HG02610 (cell line): ENCODE results near the gene SLC38A8.

Experiments used
- ATAC-seq: cut with Tn5 transposase; IDR thresholded peaks from one replicate; pipeline ENCODE4 v1.9.1; 2021; ENCODE audit warnings: mild to moderate bottlenecking, moderate library complexity; ENCODE audit not compliant: unreplicated experiment

The SLC38A8 gene

DNA sequence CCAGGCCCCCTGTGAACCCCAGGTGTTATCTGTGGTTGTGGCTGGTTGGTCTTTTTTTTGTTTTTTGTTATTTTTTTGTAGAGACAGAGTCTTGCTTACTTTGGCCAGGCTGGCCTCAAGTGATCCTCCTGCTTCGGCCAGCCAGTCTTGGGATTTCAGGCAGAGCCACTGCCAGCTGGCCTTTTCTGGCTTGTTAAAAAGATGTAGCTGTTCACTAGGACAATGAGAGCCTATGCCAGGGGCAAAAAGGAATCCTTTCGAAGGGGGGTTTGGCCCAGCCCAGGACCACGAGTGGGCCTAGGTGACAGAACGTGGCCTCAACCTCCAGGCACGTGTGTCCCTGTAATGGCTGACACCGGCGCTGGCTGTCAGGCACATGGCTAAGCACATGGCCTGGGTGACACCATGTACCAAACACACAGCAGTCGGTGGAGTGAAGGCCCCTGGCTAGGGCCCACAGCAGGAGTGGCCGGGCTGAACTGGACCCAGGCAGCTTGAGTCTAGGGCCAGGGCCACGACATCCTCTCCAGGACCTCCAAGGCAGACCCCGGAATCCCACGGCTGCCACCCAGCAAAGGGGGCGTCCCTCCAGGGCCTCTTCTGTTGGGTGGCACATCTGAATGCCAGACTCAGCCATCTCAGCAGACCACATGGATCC is 6.9 kb upstream of the SLC38A8 start:
- no peak for ATAC-seq

DNA sequence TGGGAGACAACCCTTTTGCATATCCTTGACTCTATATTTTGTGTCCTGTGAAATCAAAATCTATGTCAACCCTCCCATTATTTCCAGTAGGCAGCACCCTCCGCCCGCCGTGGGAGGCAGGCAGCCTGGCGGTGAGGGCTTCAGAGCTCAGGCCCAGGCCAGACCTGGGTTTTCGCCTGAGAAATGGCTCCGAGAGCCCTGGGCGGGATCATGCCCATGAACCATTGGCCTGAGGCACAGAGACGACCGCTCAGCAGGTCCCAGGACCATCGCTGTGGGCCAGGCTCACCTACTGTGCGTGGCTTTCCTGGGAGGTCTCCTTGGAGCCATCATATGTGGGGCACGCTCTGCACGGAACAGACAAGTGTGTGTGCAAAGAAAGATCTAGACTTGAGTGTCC is 6.3 kb upstream of the SLC38A8 start:
- ATAC-seq: no peak

DNA sequence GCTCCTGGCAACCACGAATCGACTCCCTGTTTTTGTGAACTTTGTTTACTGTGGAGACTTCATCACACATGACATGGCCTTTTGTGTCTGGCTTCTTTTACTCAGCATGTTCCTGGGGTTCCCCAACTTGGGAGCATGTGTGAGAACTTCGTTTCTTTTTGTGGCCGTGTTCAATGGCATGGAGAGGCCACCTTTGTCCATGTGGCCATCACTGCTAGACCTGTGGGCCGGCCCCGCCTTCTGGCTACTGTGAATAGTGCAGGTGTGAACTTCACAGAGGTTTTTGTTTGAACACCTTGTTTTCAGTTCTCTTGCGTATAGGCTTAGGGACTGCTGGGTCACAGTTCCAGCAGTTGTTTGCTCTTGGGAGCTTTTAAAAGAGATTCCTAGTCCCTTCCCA is 5.7 kb upstream of the SLC38A8 start:
- ATAC-seq: no peak

DNA sequence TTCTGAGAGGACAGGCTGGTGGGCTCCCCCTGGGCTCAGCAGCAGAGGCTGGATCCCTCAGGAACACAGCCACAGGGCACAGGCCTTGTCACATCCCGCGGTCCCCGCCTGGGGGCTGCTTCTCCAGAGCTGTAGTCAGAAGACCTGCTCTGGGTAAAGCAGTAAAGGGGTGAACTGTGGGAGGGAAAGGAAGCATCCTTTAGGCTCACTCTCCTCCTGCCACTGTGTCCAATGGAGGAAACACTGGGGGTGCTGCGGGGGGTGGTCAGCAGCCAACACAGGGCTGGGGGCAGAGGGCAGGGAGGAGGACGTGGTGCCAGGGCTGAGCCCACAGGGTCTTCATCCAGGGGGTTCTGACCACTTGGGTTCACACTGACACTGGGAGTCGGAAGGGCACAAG is 5.0 kb upstream of the SLC38A8 start:
- no peak for ATAC-seq

DNA sequence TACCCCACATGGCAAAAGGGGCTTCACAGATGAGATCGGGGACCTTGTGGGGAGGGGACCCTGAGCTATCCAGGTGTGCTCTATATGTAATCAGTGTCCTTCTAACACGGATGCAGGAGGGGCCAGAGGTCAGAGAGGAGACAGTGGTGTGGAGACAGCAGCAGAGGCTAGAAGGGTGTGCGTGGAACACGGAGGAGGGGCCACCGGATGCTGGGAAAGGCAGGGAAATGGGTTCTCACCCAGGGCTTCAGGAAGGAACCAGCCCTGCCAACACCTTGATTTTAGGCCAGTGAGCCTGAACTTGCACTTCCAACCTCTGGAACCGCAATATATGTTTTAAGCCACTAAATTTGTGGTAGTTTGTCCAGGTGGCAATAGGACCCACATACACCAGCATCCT is 4.6 kb upstream of the SLC38A8 start:
- ATAC-seq: no peak

DNA sequence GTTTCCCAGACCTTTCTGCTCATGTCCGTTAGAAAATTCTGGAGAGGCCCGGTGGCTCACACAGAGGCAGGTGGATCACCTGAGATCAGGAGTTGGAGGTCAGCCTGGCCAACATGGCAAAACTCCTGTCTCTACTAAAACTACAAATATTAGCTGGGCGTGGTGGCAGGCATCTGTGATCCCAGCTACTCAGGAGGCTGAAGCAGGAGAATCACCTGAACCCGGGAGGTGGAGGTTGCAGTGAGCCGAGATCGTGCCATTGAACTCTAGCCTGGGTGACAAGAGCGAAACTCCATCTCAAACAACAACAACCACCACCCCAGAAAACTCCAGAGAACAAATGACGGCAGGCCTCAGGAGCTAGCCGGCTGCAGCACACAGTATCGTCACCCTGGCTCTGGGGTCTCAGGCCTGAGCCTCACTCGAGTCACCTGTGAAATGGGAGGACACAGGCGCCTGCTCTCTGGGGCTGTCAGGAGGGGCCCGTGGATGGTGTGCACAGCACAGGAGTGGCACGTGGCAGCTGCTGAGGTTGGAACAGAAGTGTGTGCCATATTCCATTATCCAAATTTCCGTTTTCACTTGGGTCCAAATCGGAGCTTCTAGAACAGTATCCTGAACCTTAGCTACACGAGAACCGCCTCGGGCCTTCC is 3.3 kb upstream of the SLC38A8 start:
- ATAC-seq: no peak

DNA sequence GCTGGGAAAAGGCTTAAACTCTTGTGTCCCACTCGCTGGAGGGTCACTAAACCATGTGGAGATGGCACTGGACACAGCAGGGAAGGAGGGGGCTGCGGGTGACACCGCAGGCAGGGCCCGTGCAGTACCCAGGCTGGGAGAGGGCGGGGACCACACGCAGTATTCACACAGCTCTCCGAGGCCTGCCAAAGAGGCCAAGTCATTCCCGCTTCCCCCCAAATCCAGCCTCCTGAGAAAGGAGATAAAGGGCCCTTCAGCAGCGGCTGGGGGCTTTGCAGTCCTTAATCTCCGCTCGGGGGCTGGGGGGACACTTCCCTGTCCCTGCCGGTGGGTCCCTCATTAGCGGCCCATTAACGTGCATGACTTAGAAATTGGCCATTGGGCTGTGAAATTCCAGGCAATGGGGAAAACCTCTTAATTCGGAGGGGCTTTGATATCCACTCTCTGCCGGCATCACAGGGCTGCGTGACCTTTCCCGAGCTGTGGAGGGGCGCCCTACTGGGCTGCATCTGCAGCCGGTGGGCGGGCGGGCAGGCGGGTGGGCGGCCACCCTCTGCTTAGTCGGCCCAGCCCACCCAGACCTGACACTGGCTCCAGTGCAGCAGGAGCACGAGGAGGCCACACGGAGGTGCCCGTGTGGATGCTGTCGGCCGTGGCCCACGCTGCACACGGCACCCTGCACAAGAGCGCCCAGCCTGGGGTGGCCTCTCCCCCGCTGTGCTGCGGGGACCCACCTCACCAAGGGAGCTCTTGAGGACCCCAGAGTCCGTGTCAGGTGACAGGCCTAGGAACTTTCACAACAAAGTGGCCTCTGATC is 2.6 kb upstream of the SLC38A8 start:
- ATAC-seq: no peak

DNA sequence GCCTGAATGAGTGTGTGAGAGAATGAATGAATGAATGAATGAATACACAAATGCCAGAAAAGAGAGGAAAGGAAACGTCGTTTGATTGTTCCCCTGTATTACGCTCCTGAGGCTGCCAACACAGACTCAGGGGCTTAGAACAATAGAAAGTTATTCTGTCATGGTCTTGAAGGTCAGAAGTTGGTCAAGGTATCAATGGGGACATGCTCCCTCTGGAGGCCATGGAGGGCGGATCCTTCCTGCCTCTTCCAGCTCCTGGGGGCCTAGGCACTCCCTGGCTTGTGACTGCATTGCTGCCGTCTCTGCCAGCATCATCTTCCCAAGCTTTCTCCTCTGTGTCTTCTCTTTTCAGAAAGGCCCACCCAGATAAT is 1.5 kb upstream of the SLC38A8 start:
- ATAC-seq: no peak

DNA sequence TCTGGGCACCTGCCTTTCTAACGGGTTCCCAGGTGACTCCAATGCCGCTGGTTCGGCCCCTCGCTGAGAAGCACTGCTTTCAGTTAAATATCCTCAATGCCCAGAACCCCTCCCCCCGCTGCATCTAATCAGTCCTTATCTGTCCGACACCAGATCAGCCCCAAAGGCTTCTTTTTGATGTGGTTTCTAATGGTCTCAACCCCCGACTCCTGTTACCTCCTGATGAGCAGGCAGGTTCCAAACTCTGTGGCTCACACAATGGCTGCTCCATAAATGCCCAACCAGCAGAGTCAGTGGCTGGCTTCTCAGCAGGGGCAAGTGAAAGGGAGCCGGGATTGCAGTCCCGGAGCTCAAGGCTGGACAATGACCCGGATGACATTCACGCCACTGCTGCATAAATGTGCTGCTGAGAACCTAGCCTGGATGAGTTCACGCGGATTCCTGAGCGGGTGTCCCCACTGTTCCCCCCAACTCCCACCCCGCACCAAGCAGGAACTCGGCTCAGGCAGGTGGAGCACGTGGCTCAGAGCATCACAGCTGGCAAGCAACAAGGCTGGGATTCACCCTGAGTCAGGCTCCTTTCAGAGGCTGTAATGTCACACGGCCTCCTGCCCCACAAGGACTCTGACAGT is 1.0 kb upstream of the SLC38A8 start:
- ATAC-seq: no peak

DNA sequence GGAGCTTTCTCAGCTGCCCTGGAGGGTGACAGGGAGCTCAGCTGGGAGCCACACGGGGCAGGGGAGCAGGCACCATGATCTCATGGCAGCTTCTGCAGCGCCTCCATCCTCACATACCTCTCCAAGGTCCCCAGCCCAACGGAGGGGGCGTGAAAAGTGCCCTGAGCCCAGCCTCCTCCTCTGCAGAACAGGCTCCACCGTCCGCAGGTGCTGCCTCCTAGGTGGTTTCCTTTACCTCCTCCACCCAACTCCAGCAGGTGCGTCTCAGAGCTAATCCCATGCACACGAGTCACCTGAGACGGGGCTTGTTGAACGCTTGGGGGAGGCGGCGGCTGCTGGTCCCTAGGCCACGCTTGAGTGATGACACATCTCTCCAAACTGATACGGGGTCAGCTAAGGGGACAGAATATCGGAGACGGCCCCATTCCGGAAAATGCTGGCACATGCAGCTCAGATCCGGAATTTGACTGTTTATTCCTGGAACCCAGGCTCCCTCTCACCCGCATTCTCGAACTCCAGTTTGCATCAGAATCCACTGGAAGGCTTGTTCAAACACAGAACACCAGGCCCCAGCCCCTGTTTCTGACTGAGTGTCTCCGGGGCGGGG is 387 bp upstream of the SLC38A8 start:
- ATAC-seq: no peak

DNA sequence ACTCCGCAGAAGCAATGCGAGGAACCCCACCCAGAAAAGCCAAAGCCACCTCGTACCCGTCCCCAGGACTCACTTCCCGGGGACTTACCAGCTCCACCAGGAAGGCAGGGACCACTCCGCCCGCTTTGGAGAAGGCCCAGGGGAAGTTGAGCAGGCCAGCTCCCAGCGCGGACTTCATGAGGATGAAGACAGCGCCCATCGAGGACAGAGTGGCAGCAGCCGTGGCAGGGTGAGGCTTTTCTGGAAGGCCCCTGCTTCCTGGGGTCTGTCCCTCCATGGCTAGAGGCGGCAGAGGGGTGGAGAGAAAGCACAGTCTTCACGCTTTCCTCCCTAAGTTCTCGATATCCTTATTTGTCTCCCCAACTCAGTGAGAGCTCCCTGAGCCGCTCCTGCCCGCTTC is 714 bp downstream of the SLC38A8 start:
- no peak for ATAC-seq

DNA sequence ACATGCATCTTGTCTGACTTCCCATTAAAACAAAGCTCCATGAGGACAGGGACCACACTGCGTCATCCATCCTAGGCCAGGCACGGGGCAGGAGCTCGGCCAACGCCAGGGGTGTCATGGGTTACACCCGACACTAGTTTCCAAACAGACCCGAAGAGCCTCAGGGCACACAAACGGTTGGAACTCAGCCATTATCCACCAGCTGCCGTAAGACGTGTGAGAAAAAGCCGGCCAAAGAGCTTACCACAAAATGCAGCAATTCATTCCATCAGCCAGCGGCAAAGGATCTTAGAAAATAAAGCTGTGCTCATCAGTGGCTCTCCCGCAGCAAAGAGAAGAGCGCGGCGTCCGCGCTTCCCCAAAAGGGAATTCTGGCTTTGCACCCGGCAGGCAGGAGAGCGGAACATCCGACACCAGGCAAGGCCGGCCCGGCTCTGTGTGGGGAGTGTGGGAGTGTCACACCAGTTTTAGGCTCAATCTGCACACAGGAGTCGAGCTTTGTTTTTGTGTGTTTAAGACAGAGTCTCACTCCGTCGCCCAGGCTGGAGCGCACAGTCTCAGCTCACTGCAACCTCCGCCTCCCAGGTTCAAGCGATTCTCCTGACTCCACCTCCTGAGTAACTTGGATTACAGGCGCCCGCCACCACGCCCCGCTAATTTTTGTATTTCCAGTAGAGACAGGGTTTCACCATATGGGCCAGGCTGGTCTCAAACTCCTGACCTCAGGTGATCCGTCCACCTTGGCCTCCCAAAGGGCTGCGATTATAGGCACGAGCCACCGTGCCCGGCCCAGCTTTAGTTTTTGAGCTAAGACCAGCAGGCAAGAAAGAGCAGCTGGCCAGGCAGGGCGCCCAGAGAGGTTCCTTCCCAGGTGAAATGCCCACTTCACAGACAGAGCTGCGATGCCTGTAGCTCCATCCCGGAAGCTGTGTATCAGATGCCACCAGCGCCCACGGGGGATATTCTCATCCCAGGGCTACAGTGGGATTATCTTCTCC is 1.5 kb downstream of the SLC38A8 start:
- ATAC-seq: no peak

DNA sequence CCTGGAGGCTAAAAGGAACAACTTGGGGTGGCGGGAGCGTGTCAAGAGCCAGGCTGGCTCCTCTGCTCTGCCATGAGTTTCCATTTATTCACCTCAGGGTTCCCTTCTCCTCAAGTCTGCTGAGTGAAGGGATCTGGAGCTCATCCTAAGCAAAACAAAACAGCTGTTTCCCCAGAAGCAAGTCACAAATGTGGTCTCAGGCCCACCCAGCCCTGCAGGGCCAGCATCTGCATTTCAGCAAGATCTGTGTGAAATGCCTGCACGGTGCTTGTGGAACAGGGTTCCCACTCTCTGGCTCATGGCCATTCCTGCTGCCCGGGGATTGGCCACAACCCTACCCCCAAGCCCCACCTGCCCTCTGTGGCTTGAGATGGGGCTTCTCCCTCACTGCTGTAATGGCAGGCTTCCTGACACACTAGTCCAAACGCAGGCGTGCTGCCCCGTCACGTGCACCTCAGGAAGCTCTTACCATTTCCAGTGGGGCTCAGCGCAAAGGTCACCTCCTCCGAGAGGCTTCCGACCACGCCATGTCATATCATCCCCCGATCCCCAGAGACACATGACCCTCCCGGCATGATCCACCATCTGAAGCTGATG is 2.3 kb downstream of the SLC38A8 start:
- no peak for ATAC-seq

DNA sequence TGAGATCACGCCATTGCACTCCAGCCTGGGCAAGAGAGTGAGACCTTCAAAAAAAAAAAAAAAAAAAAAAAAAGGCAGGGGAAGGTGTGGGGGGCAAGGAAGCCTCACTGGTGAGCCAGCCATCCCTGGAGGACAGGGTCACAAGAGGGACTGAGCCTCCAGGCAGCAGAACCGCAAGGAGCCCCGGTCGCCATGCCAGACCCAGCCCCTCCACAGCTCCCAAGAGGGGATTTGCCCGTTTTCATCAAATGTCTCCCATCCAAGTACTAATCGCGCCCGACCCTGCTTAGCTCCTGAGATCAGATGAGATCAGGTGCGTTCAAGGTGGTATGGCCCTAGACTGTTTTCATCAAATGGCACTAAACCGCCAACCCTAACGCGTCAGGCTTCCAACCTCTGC is 2.9 kb downstream of the SLC38A8 start:
- ATAC-seq: no peak

DNA sequence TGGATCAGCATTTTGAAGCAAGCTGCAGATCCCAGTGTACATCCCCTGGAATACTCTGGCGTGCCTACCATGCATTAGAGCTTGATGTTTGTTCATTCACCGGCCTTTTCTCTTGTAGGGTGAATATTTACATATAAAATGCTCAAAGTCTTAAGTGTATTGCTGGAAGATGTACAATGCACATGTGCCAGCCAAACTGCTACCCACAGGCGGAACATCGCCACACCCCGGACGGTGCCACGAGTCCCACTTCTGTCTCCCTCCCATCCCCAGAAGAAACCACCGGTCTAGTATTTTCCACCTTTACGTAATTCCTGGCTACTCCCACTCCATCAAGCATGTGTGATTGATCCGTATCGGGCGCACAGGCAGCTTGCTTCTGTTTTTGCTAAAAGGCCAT is 4.1 kb downstream of the SLC38A8 start:
- no peak for ATAC-seq

DNA sequence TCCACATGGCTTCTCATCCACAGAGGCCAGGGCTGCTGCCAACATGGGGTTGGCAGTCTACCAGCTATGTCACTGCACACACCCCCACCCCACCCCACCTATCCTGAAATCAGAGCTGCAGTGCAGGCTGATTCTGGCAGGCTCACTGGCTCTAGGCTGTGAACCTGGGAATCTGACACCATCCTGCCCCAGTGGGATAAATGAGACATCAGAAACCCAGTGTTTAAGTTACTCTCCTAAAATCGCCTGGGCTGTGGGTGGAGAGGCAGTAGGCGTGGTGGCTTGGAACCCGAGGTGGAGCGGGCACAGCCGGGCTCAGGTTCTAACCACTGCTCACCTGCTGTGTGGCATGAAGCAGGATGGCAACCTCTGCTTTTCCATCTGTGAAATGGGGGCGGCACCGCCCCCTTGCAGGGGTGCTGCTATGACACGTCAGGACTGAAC is 5.6 kb downstream of the SLC38A8 start:
- ATAC-seq: no peak

DNA sequence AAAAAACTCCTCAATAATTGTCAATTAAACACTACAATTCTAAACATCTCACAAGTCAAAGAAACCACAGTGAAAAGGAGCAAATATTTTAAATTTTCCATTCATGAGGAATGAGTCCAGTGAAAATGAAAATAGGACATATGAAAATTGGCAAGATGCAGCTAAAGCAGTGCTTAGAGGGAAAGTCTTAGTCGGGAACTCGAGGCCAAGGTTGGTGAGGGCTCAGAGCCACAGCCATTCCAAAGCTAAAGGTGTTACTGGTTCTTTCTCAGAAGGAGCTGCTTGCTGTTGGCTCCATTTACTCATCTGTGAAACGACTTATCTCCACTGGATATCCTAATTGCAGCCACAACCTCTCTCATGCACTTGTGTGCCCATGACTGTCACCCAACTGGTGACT is 6.5 kb downstream of the SLC38A8 start:
- no peak for ATAC-seq

DNA sequence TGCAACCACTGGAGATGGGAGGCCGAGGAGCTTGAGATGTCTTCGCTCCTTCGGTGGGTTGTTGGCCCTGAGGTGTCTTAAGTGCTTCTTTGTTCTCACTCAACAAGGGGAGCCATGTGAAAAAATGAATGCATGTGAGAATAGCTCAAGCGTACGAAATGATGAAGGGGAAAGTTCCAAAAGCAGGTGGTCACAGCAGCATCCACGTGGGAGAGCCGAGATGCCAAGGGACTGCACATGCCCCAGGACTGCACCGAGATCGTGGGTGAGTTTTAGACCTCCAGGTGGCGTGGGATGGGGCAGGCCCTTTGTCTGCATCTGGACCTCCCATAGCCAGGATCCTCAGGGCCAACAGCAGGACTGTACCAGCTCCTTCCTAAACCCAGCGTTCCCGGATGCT is 8.1 kb downstream of the SLC38A8 start:
- no peak for ATAC-seq
